Measurements from ENCODE around the gene FGF8. TPM values are rescaled to one million over a fixed set of nuclear protein-coding genes. Genes with fewer than 3 reads are reported as not detected.

FGF8 gene
- total RNA-seq, 2 donors from 2014 or later: not detected

DNA sequence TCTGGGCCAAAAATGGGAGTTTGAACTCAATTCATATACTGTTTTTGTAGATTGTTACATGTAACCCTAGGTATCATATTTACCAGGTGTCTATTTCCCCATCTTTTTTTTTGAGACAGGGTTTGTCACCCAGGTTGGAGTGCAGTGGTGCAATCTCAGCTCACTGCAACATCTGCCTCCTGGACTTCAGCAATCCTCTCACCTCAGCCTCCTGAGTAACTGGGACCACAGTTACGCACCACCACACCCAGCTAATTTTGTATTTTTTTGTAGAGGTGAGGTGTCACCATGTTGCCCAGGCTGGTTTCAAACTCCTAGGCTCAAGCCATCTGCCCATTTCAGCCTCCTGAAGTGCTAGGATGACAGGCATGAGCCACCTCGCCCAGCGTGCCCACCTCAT lies 52.7 kb downstream of the FGF8 start:
- TF ChIP-seq, protein P1, sequence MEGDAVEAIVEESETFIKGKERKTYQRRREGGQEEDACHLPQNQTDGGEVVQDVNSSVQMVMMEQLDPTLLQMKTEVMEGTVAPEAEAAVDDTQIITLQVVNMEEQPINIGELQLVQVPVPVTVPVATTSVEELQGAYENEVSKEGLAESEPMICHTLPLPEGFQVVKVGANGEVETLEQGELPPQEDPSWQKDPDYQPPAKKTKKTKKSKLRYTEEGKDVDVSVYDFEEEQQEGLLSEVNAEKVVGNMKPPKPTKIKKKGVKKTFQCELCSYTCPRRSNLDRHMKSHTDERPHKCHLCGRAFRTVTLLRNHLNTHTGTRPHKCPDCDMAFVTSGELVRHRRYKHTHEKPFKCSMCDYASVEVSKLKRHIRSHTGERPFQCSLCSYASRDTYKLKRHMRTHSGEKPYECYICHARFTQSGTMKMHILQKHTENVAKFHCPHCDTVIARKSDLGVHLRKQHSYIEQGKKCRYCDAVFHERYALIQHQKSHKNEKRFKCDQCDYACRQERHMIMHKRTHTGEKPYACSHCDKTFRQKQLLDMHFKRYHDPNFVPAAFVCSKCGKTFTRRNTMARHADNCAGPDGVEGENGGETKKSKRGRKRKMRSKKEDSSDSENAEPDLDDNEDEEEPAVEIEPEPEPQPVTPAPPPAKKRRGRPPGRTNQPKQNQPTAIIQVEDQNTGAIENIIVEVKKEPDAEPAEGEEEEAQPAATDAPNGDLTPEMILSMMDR (IDR thresholded peaks at IDR 0.05): no peak
- H3K27ac ChIP-seq: no peak overlapping the region
- DNase-seq (ENCODE audit: low spot score): no peak
- no peak overlapping the region for H3K4me3 ChIP-seq
- no peaks in the 10 kb centered on the region for H3K4me1 ChIP-seq
- no peaks in the 10 kb centered on the region for H3K36me3 ChIP-seq
- H3K27me3 ChIP-seq: no peaks in the 10 kb centered on the region
- no peaks in the 10 kb centered on the region for H3K9me3 ChIP-seq

DNA sequence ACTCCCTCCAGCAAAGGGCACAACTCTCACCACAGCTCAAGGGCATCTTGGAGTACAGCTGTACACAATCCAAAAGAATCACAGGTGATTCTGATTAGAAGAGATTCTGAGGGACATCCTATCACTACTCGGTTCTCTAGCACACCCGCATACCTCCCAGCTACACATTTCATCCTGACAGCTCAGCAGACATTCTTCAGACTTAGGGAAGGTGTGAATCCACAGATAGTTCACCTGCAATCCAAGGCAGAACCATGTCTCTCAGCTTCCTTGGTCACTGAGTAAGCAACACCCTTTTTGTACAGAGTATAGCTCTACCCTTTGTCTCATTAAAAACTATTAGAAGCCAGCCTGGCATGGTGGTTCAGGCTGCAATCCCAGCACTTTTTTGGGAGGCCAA lies 54.1 kb downstream of the FGF8 start:
- TF ChIP-seq, protein P1 (IDR thresholded peaks at IDR 0.05): no peak
- Histone ChIP-seq H3K27ac (no peak overlapping the region), H3K27me3 (no peaks in the 10 kb centered on the region), H3K36me3 (no peaks in the 10 kb centered on the region), H3K4me1 (no peaks in the 10 kb centered on the region), H3K9me3 (no peaks in the 10 kb centered on the region), H3K4me3 (no peak overlapping the region)
- no peak for DNase-seq (ENCODE audit: low spot score)

DNA sequence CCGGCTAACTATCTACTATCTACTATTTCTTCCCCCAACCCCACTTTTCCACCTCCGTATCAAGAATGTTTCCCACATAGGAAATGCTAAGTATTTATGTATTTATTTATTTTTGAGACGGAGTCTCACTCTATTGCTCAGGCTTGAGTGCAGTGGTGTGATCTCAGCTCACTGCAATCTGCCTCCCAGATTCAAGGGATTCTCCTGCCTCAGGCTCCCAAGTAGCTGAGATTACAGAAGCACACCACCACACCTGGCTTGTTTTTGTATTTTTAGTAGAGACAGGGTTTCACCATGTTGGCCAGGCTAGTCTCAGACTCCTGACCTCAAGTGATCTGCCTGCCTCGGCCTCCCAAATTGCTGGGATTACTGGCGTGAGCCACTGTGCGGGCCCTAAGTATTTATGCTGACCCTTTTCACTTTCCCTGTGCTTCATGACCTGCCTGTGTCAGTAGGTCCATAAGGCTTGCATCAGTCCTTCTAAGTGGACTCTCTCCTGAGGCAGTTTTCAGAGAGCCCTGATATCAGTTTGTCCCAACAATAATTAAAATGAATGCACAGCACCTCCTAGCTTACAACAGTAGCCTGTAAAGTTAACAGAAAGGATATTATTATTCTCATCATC lies 55.2 kb downstream of the FGF8 start:
- no peaks in the 10 kb centered on the region for H3K27me3 ChIP-seq
- no peak overlapping the region for H3K4me3 ChIP-seq
- no peak for DNase-seq (ENCODE audit: low spot score)
- TF ChIP-seq, protein P1 (IDR thresholded peaks at IDR 0.05): no peak
- no peak overlapping the region for H3K27ac ChIP-seq
- H3K9me3 ChIP-seq: no peaks in the 10 kb centered on the region
- H3K36me3 ChIP-seq: no peaks in the 10 kb centered on the region
- H3K4me1 ChIP-seq: no peaks in the 10 kb centered on the region

Other genes starting within 250 kb of the FGF8 start
- gene POLL, start 187.9 kb downstream of the FGF8 start, total RNA-seq: 10 to 100 TPM; 13.0 to 25.5 TPM
- gene DPCD, start 187.8 kb downstream of the FGF8 start, total RNA-seq: 10 to 100 TPM; 32.0 to 40.3 TPM
- 10 to 100 TPM; 75.2 to 95.1 TPM for gene FBXW4, start 80.9 kb downstream of the FGF8 start, total RNA-seq
- gene NPM3, start 7.3 kb upstream of the FGF8 start, total RNA-seq: 10 to 100 TPM in 1 of 2 donors, 1 to 10 TPM in 1; 6.2 to 14.7 TPM
- 10 to 100 TPM; 41.6 to 50.9 TPM for gene OGA, start 42.3 kb upstream of the FGF8 start, total RNA-seq
- gene KCNIP2, start 67.7 kb upstream of the FGF8 start, total RNA-seq: 100 to 1,000 TPM; 192 to 653 TPM

All from right atrium auricular region (tissue), 2 donors.